GM12878 (cell line): ENCODE measurements around the gene MEIS2. TPM values are rescaled to one million over a fixed set of nuclear protein-coding genes. Genes with fewer than 3 reads are reported as not detected.

Experiments
- ATAC-seq: fragments of 200-7000 bp; cut with Tn5 transposase; 3 replicates; pipeline ENCODE4 v1.9.1; 2020; ENCODE audit warnings: mild to moderate bottlenecking, moderate library complexity
- BruUV-seq: library from RNA; stranded (reverse); fragments of 400-500 nt; replicated peaks from 2 replicates; lab custom pipeline; 2021; lab: Mats Ljungman, UMichigan
- CTCF ChIA-PET: fragments of 300-600 bp; sonication (Branson Sonifier 250); formaldehyde crosslinking; extraction: SDS; loops from one replicate; lab custom pipeline; 2021; ENCODE audit warnings: inconsistent platforms; lab: Yijun Ruan, JAX
- POLR2A ChIA-PET: fragments of 350-600 bp; formaldehyde crosslinking; extraction: SDS; loops from one replicate; lab custom pipeline; 2021; ENCODE audit warnings: inconsistent platforms; lab: Charles Lee
- RAD21 ChIA-PET: fragments of 300-600 bp; sonication (Branson Sonifier 250); formaldehyde crosslinking; loops from one replicate; lab custom pipeline; 2023; ENCODE audit warnings: antibody characterized with exemption; ENCODE audit not compliant: unreplicated experiment; lab: Charles Lee
- SMC1A ChIA-PET: fragments of 300-600 bp; sonication (Branson Sonifier 250); formaldehyde crosslinking; loops from one replicate; lab custom pipeline; 2023; ENCODE audit not compliant: unreplicated experiment, uncharacterized antibody; lab: Charles Lee
- DNase-seq: peaks from one replicate; pipeline ENCODE4 v3.0.0-alpha.2; 2011; ENCODE audit warnings: low read depth, low spot score
- FAIRE-seq: peaks from 3 replicates; lab custom pipeline; 2011; peaks lifted over from hg19 to GRCh38; lab: Jason Lieb, UNC
- H2AFZ ChIP-seq: 2 replicates; pipeline ENCODE4 v1.6.0; 2011; ENCODE audit warnings: low read depth, low read length, control low read depth; ENCODE audit not compliant: control insufficient read depth
- H3K27ac ChIP-seq: 2 replicates; pipeline ENCODE4 v1.5.1; 2011; ENCODE audit warnings: control low read depth; ENCODE audit not compliant: control insufficient read depth, insufficient read depth
- H3K27me3 ChIP-seq, 2 experiments: replicated peaks in 1 of 2; 2 replicates each; pipeline versions ENCODE4 v1.6.0 to v1.6.1; 2011; ENCODE audit warnings: low read length in 1 of 2; ENCODE audit not compliant: control insufficient read depth in 2 of 2, insufficient read depth in 2 of 2
- H3K36me3 ChIP-seq, 2 experiments: 2 replicates each; pipeline ENCODE4 v1.5.1; 2011; ENCODE audit warnings: low read length in 1 of 2; ENCODE audit not compliant: control insufficient read depth in 2 of 2, insufficient read depth in 2 of 2
- H3K4me1 ChIP-seq: 2 replicates; pipeline ENCODE4 v1.6.1; 2011; ENCODE audit warnings: mild to moderate bottlenecking, low read length, moderate library complexity, mixed read lengths; ENCODE audit not compliant: control insufficient read depth, insufficient read depth
- H3K4me2 ChIP-seq: 2 replicates; pipeline ENCODE4 v1.6.0; 2011; ENCODE audit warnings: control low read depth; ENCODE audit not compliant: control insufficient read depth, insufficient read depth
- H3K4me3 ChIP-seq: fragments of 200-600 bp; sonication (generic); 2 replicates; pipeline ENCODE4 v1.5.1; 2016
- H3K79me2 ChIP-seq: 2 replicates; pipeline ENCODE4 v1.6.0; 2011; ENCODE audit warnings: low read length; ENCODE audit not compliant: control insufficient read depth, insufficient read depth
- H3K9ac ChIP-seq: 2 replicates; pipeline ENCODE4 v1.8.0; 2011; ENCODE audit warnings: low read length, control low read depth, mixed read lengths; ENCODE audit not compliant: control insufficient read depth, insufficient read depth
- H3K9me3 ChIP-seq: replicated peaks from 3 replicates; pipeline ENCODE4 v1.5.1; 2011; ENCODE audit warnings: mild to moderate bottlenecking, low read length; ENCODE audit not compliant: control insufficient read depth, insufficient read depth
- H4K20me1 ChIP-seq: 2 replicates; pipeline ENCODE4 v1.6.0; 2011; ENCODE audit not compliant: control insufficient read depth, insufficient read depth
- BCL11A ChIP-seq: IDR thresholded peaks from 2 replicates; pipeline ENCODE4 v1.6.1; 2011; ENCODE audit warnings: low read depth, low read length
- BMI1 ChIP-seq: fragments of 450-650 bp; IDR thresholded peaks from 2 replicates; pipeline ENCODE4 v1.6.1; 2016; ENCODE audit warnings: mild to moderate bottlenecking, moderate library complexity, borderline replicate concordance
- CBFB ChIP-seq: IDR thresholded peaks from 2 replicates; pipeline ENCODE4 v1.6.1; 2016; ENCODE audit warnings: antibody characterized with exemption, low read depth
- CHD1 ChIP-seq: IDR thresholded peaks from 2 replicates; pipeline ENCODE4 v1.6.1; 2012; ENCODE audit warnings: low read depth, low read length, improper control_type of control experiment
- E2F8 ChIP-seq: fragments of 450-650 bp; IDR thresholded peaks from 2 replicates; pipeline ENCODE4 v1.6.1; 2018; ENCODE audit warnings: mild to moderate bottlenecking, low read depth, moderate library complexity; ENCODE audit not compliant: partially characterized antibody
- ELK1 ChIP-seq: IDR thresholded peaks from 2 replicates; pipeline ENCODE4 v1.6.1; 2012; ENCODE audit warnings: low read depth, low read length, improper control_type of control experiment
- ETV6 ChIP-seq, 2 experiments: fragments of 450-650 bp in 1 of 2; IDR thresholded peaks in 1 of 2; conservative IDR thresholded peaks in 1 of 2; 2 replicates each; pipeline ENCODE4 v1.6.1; 2014; ENCODE audit warnings: antibody characterized with exemption in 1 of 2, borderline replicate concordance in 1 of 2, low read depth in 1 of 2, mild to moderate bottlenecking in 1 of 2, moderate library complexity in 1 of 2
- FOS ChIP-seq: IDR thresholded peaks from 3 replicates; pipeline ENCODE4 v1.6.1; 2011; ENCODE audit warnings: borderline replicate concordance; ENCODE audit not compliant: insufficient read length; ENCODE audit errors: extremely low read depth
- MTA2 ChIP-seq: fragments of 450-650 bp; IDR thresholded peaks from 2 replicates; pipeline ENCODE4 v1.6.1; 2016; ENCODE audit warnings: low read depth, mild to moderate bottlenecking, moderate library complexity
- MYC ChIP-seq: IDR thresholded peaks from 2 replicates; pipeline ENCODE4 v1.6.1; 2011; ENCODE audit warnings: mild to moderate bottlenecking, low read length, moderate library complexity, inconsistent platforms; ENCODE audit not compliant: insufficient read depth, insufficient replicate concordance, insufficient read length, severe bottlenecking
- NBN ChIP-seq: fragments of 450-650 bp; IDR thresholded peaks from 2 replicates; pipeline ENCODE4 v1.6.1; 2016
- PAX5 ChIP-seq: IDR thresholded peaks from 2 replicates; pipeline ENCODE4 v1.6.1; 2011; ENCODE audit warnings: low read depth, low read length, borderline replicate concordance
- RFX5 ChIP-seq: IDR thresholded peaks from 2 replicates; pipeline ENCODE4 v1.6.1; 2011; ENCODE audit warnings: low read depth, low read length, improper control_type of control experiment
- SUPT20H ChIP-seq: IDR thresholded peaks from 2 replicates; pipeline ENCODE4 v1.6.1; 2011; ENCODE audit warnings: low read depth, mild to moderate bottlenecking, low read length, moderate library complexity, borderline replicate concordance; ENCODE audit not compliant: control insufficient read depth
- TBL1XR1 ChIP-seq: IDR thresholded peaks from 2 replicates; pipeline ENCODE4 v1.6.1; 2012; ENCODE audit warnings: low read depth, low read length, improper control_type of control experiment
- WGBS: methylation state at CpG from one replicate; pipeline ENCODE4 v1.1.6; 2016; ENCODE audit warnings: low lambda C conversion rate; ENCODE audit not compliant: insufficient replicate concordance, insufficient coverage; ENCODE audit errors: missing lambda C conversion rate; 5-methylcytosine and 5-hydroxymethylcytosine counted together
- in situ Hi-C: fragments of 300-500 bp; cut with MboI; formaldehyde crosslinking; loops from 9 replicates; pipeline ENCODE4 v1.14.3; 2018; ENCODE audit warnings: mixed read lengths
- intact Hi-C: fragments of 100-400 bp; cut with micrococcal nuclease; formaldehyde crosslinking; loops from one replicate; pipeline ENCODE4 v1.14.2; 2022; ENCODE audit not compliant: unreplicated experiment
- polyA plus RNA-seq, 11 experiments: library from polyadenylated mRNA; depleted of rRNA in 4 of 11; unstranded in 6 of 11; stranded (reverse) in 5 of 11; fragments of >200 nt; fragmentation: Nextera tagmentation in 4 of 11; fragmentation: Illumina TruSeq in 1 of 11; extraction: Ambion mirVana in 4 of 11; extraction: Trizol in 1 of 11; gene quantifications; 1 replicate in 1 of 11; 2 replicates in 10 of 11; pipeline versions ENCODE4 v1.2.1 to v1.2.3, GENCODE V29; 2011 to 2016; ENCODE audit warnings: inconsistent platforms in 2 of 11, missing spikeins in 2 of 11, low read depth in 1 of 11
- total RNA-seq, 4 experiments: library from RNA; depleted of rRNA in 3 of 4; stranded (reverse); fragments of >200 nt in 3 of 4; fragmentation: Illumina TruSeq in 1 of 4; extraction: Trizol in 1 of 4; gene quantifications; 2 replicates each; pipeline versions ENCODE4 v1.2.1 to v1.2.3, GENCODE V29; 2013 to 2021
- TF ChIP-seq, protein P1 (sequence below): fragments of 450-650 bp; IDR thresholded peaks from 2 replicates; pipeline ENCODE4 v1.6.1; 2017; ENCODE audit warnings: borderline replicate concordance

Gene MEIS2
- total and polyA plus RNA-seq, 10 of the 15 experiments (the other 5 are each of a cell fraction or from before 2014, with no cell fraction given) = 9.2 to 54.0 (median 20.4) TPM

DNA sequence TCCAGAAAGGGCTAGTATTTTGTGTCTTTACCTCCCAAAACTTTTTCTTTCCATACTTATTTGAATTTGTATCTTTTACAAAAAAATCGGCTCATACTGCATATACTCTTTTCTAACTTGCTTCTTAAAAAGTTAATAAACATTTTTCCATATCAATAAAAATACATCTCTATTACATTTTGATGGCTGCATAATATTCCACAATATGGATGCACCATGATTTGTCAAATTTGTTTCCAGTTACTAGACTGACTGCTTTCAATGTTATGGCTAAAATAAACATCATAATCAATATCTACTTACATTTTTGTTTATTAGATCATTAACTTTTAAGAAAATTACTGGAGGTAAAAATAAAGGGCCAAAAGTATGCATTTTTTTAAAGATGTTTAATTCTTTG lies 121.7 kb downstream of the MEIS2 start:
- intact Hi-C loops (no loop called here), in situ Hi-C loops (no loop called here)
- RAD21 ChIA-PET = no interaction called here
- Histone ChIP-seq H3K27me3 (no peaks in the 10 kb centered on the region), H3K4me1 (no peaks in the 10 kb centered on the region), H4K20me1 (no peaks in the 10 kb centered on the region), H3K9me3 (no peaks in the 10 kb centered on the region), H3K4me3 (no peak overlapping the region), H3K36me3 (no peaks in the 10 kb centered on the region), H2AFZ (no peak overlapping the region), H3K27ac (no peak overlapping the region), H3K79me2 (no peaks in the 10 kb centered on the region), H3K4me2 (no peak overlapping the region), H3K9ac (no peak overlapping the region)
- TF ChIP-seq TBL1XR1 (no peak), CBFB (no peak), E2F8 (no peak), BCL11A (no peak), CHD1 (no peak), MYC (no peak), BMI1 (no peak), SUPT20H (no peak), PAX5 (no peak), ETV6 (conservative IDR thresholded peaks at IDR 0.05 in 1 of 2, IDR thresholded peaks at IDR 0.05 in 1 of 2; ENCODE audit: borderline replicate concordance in 1 of 2, low read depth in 1 of 2) (no peak), FOS (no peak), NBN (no peak), MTA2 (no peak), RFX5 (no peak), ELK1 (no peak)
- TF ChIP-seq, protein P1, sequence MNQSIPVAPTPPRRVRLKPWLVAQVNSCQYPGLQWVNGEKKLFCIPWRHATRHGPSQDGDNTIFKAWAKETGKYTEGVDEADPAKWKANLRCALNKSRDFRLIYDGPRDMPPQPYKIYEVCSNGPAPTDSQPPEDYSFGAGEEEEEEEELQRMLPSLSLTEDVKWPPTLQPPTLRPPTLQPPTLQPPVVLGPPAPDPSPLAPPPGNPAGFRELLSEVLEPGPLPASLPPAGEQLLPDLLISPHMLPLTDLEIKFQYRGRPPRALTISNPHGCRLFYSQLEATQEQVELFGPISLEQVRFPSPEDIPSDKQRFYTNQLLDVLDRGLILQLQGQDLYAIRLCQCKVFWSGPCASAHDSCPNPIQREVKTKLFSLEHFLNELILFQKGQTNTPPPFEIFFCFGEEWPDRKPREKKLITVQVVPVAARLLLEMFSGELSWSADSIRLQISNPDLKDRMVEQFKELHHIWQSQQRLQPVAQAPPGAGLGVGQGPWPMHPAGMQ = no peak
- WGBS = 55% methylated on average over 1 of the region's 1 CpG
- FAIRE-seq (no peak), DNase-seq (no peak), ATAC-seq (no peak)
- no TSS peak for BruUV-seq
- CTCF ChIA-PET = no interaction called here
- POLR2A ChIA-PET = no interaction called here
- SMC1A ChIA-PET = no interaction called here
